ENCODE results near the gene SFXN3.

DNA sequence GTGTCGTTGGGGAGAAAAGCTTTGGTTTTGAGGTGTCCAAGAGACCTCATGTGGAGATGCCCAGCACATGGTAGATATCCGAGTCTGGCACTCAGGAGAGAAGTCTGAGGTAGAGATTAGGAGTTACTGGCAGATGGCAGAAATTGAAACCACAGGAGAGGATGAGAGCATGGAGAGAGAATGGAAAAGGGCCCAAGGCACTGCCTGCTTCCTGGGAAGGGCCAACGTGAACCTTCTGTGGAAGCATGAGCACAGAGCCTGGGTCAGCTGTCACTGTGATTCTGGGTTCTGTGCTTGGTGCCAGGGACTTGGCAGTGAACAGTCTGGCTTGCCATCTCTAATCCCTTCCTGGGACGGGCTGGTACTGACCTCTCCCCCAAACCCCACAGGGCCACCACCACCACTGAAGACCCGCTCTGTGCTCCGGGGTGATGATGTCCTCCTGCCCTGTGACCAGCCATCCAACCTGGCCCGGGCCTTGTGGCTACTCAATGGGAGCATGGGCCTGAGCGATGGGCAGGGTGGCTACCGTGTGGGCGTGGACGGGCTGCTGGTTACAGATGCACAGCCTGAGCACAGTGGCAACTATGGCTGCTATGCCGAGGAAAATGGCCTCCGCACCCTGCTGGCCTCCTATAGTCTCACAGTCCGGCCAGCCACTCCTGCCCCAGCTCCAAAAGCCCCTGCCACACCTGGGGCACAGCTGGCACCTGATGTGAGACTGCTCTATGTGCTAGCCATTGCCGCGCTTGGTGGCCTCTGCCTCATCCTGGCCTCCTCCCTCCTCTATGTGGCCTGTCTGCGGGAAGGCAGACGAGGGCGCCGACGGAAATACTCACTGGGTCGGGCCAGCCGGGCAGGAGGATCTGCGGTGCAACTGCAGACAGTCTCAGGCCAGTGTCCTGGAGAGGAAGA, 47.9 kb upstream of the SFXN3 start:
- TF ChIP-seq POLR2A (IDR thresholded peaks at IDR 0.05; ENCODE audit: low read depth, low read length) (no peak), POLR2AphosphoS5 (IDR thresholded peaks at IDR 0.05; ENCODE audit: low read depth, low read length) (no peak)
